A673 (cell line): Measurements from ENCODE around the gene TCERG1L.

Experiments
- CTCF ChIP-seq: fragments of 300-800, 200-600 bp; sonication (generic); conservative IDR thresholded peaks from 2 replicates; pipeline ENCODE4 v1.5.1; 2017; ENCODE audit warnings: low read depth, mild to moderate bottlenecking, antibody characterized with exemption, low read length, moderate library complexity, mixed read lengths
- EZH2 ChIP-seq: fragments of 200-600 bp; sonication (generic); IDR thresholded peaks from 2 replicates; pipeline ENCODE4 v1.6.1; 2017; ENCODE audit warnings: borderline replicate concordance, low read depth, mild to moderate bottlenecking, mixed read lengths, antibody characterized with exemption, low read length; ENCODE audit not compliant: poor library complexity, severe bottlenecking

- no peak for TF ChIP-seq CTCF
- no peak for TF ChIP-seq EZH2
Measured at GRCh38 chr10:131059881-131060280, 251.6 kb downstream of the TCERG1L start.
